PC-9 (cell line): Measurements from ENCODE around the gene NLGN4X. TPM values are rescaled to one million over a fixed set of nuclear protein-coding genes. Genes with fewer than 3 reads are reported as not detected.
A peak's percentile ranks its signal among the peaks of the same experiment; 100 is the strongest.

ENCODE experiments used
- BruUV-seq: library from RNA; stranded (reverse); fragments of 400-500 nt; replicated peaks from 2 replicates; lab custom pipeline; 2021; lab: Mats Ljungman, UMichigan
- CTCF ChIA-PET: fragments of 300-600 bp; sonication (Branson Sonifier 250); formaldehyde crosslinking; loops from one replicate; lab custom pipeline; 2022; ENCODE audit warnings: antibody characterized with exemption; lab: Charles Lee
- POLR2A ChIA-PET: fragments of 300-600 bp; sonication (Branson Sonifier 250); formaldehyde crosslinking; loops from one replicate; lab custom pipeline; 2022; ENCODE audit warnings: antibody characterized with exemption; ENCODE audit not compliant: unreplicated experiment; lab: Charles Lee
- DNase-seq, 2 experiments: peaks; one replicate each; pipeline versions ENCODE4 v3.0.0 to v3.0.0-alpha.2; 2015 to 2022; ENCODE audit warnings: mixed read lengths in 1 of 2
- H2AFZ ChIP-seq: fragments of 200-600 bp; sonication (generic); 2 replicates; pipeline ENCODE4 v1.8.1; 2017; ENCODE audit warnings: antibody characterized with exemption
- H3F3A ChIP-seq: fragments of 200-600 bp; sonication (generic); 2 replicates; pipeline ENCODE4 v1.8.1; 2017; ENCODE audit warnings: antibody characterized with exemption, mild to moderate bottlenecking, low read depth; ENCODE audit not compliant: insufficient read depth
- H3K27ac ChIP-seq: fragments of 200-600 bp; sonication (generic); 2 replicates; pipeline ENCODE4 v1.6.1; 2016; ENCODE audit warnings: mixed run types
- H3K27me3 ChIP-seq: fragments of 200-600 bp; sonication (generic); 2 replicates; pipeline ENCODE4 v1.6.1; 2016; ENCODE audit warnings: low read depth, mixed run types; ENCODE audit not compliant: insufficient read depth
- H3K36me3 ChIP-seq: fragments of 200-600 bp; sonication (generic); 2 replicates; pipeline ENCODE4 v1.6.1; 2016; ENCODE audit warnings: low read depth, mixed run types
- H3K4me1 ChIP-seq: fragments of 200-600 bp; sonication (generic); replicated peaks from 2 replicates; pipeline ENCODE4 v1.6.1; 2016; ENCODE audit warnings: mixed run types; ENCODE audit not compliant: insufficient read depth
- H3K4me2 ChIP-seq: fragments of 200-600 bp; sonication (generic); 2 replicates; pipeline ENCODE4 v1.6.1; 2017; ENCODE audit warnings: mixed run types
- H3K4me3 ChIP-seq: fragments of 200-600 bp; sonication (generic); 2 replicates; pipeline ENCODE4 v1.6.1; 2016; ENCODE audit warnings: mixed run types
- H3K79me2 ChIP-seq: fragments of 200-600 bp; sonication (generic); 2 replicates; pipeline ENCODE4 v1.6.1; 2017; ENCODE audit warnings: low read depth, mixed run types
- H3K9me2 ChIP-seq: fragments of 200-600 bp; sonication (generic); 2 replicates; pipeline ENCODE4 v1.8.1; 2017; ENCODE audit warnings: mild to moderate bottlenecking; ENCODE audit not compliant: insufficient read depth
- H3K9me3 ChIP-seq: fragments of 200-600 bp; sonication (generic); 2 replicates; pipeline ENCODE4 v1.8.1; 2016; ENCODE audit warnings: low read depth; ENCODE audit not compliant: insufficient read depth
- H4K20me1 ChIP-seq: fragments of 200-600 bp; sonication (generic); 2 replicates; pipeline ENCODE4 v1.8.1; 2017; ENCODE audit not compliant: insufficient read depth
- EZH2 ChIP-seq: fragments of 200-600 bp; sonication (generic); IDR thresholded peaks from 2 replicates; pipeline ENCODE4 v1.8.0; 2017; ENCODE audit warnings: antibody characterized with exemption, low read depth
- intact Hi-C: fragments of 100-400 bp; cut with micrococcal nuclease; formaldehyde crosslinking; loops from one replicate; pipeline ENCODE4 v1.10.0; 2022; ENCODE audit not compliant: unreplicated experiment
- total RNA-seq: library from RNA; stranded (reverse); gene quantifications from 2 replicates; pipeline ENCODE4 v1.2.3, GENCODE V29; 2021
- TF ChIP-seq, protein P1 (sequence below): fragments of 200-600 bp; sonication (generic); conservative IDR thresholded peaks from 2 replicates; pipeline ENCODE4 v1.6.1; 2017; ENCODE audit warnings: mixed run types, antibody characterized with exemption, mild to moderate bottlenecking, moderate library complexity

NLGN4X gene
- total RNA-seq, 1 experiment from 2014 or later: 0.31 TPM

DNA sequence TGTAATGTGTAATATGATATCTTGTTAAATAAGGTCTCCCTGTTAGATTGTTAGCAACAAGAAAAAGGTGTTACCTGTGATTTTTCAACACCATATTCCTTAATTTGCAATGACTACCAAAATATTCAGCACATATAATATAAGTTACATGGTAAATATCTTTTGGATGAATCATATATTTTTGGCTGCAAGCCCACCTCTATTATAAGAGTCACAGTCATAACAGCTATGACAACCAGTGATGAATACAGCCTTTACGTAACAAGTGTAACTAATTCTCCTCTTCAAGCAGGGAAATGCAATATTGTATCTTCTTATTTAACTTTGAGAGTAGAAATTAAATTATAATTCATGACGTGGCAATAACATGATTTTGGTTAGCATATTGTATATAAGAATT, 187.0 kb downstream of the NLGN4X start:
- Histone ChIP-seq H3K79me2 (no peaks in the 10 kb centered on the region), H3K27me3 (no peaks in the 10 kb centered on the region), H3K36me3 (no peaks in the 10 kb centered on the region), H3K27ac (no peak overlapping the region), H3K4me3 (no peak overlapping the region), H2AFZ (no peak overlapping the region), H3K9me3 (no peaks in the 10 kb centered on the region; the same call in 1 of the 2 replicates), H3F3A (no peaks in the 10 kb centered on the region), H3K4me2 (0 out of 2 replicates have a peak overlapping the region, but pooled peaks have one; percentile 14), H3K9me2 (no peaks in the 10 kb centered on the region), H3K4me1 (0 out of 2 replicates have a peak, but pooled peaks cover 6% of the 10 kb centered on the region), H4K20me1 (no peaks in the 10 kb centered on the region)
- ChIA-PET POLR2A (no interaction called here), CTCF (no interaction called here)
- DNase-seq: peak in 1 of 2 experiments; percentile 64
- TF ChIP-seq, protein P1, sequence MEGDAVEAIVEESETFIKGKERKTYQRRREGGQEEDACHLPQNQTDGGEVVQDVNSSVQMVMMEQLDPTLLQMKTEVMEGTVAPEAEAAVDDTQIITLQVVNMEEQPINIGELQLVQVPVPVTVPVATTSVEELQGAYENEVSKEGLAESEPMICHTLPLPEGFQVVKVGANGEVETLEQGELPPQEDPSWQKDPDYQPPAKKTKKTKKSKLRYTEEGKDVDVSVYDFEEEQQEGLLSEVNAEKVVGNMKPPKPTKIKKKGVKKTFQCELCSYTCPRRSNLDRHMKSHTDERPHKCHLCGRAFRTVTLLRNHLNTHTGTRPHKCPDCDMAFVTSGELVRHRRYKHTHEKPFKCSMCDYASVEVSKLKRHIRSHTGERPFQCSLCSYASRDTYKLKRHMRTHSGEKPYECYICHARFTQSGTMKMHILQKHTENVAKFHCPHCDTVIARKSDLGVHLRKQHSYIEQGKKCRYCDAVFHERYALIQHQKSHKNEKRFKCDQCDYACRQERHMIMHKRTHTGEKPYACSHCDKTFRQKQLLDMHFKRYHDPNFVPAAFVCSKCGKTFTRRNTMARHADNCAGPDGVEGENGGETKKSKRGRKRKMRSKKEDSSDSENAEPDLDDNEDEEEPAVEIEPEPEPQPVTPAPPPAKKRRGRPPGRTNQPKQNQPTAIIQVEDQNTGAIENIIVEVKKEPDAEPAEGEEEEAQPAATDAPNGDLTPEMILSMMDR: no peak
- no peak for TF ChIP-seq EZH2
- intact Hi-C loops: no loop called here
- BruUV-seq: no TSS peak

DNA sequence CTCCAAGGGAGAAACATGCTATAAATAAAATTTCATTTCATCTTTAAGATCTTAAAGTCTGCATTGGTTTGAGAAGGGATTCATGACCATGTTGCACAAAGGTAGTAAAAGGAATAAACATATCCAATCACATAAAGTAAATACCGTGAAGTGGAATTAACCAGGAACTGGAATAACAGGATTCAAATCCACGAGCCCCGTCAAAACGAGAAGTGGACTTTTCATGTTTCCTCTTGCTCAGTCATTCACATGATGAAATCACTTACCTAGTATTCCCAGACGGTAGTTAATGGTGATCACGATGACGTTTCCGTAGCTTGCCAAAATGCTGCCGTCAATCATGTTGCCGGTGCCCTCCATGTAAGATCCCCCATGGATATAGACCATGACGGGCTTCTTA, 199.7 kb downstream of the NLGN4X start:
- Histone ChIP-seq H4K20me1 (no peaks in the 10 kb centered on the region), H3K79me2 (no peaks in the 10 kb centered on the region), H3K27me3 (no peaks in the 10 kb centered on the region), H3F3A (no peaks in the 10 kb centered on the region), H3K4me2 (no peak overlapping the region), H3K27ac (no peak overlapping the region), H3K9me2 (no peaks in the 10 kb centered on the region), H3K36me3 (no peaks in the 10 kb centered on the region), H2AFZ (no peak overlapping the region), H3K4me3 (no peak overlapping the region), H3K4me1 (0 out of 2 replicates have a peak, but pooled peaks cover 3% of the 10 kb centered on the region), H3K9me3 (no peaks in the 10 kb centered on the region; the same call in 1 of the 2 replicates)
- POLR2A ChIA-PET: interaction anchor here (0.6 kb wide), 1 partner anchor 1461 kb away, joined by 4 read pairs; no protein-coding TSS in a partner anchor
- BruUV-seq: no TSS peak
- CTCF ChIA-PET: no interaction called here
- no peak for DNase-seq
- intact Hi-C loops: no loop called here
- TF ChIP-seq, protein P1: no peak
- no peak for TF ChIP-seq EZH2

DNA sequence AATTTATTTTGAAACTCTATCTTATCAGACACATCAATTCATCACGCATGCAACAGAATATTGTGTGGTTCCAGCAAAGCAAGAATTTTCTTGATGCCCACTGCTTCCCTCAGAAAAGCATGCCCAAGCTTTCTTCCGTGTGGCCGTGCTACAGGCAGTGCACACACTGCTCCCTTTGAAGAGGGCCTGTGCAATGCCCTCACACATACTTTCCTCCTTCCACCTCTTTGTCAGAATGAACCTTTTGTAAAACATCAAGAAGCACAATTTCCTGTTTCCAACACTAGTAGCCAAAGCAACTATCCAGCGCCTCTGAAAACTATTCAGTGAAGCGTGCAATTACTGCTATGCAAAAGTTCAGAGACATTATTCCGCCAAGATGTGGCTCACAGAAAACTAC, 201.7 kb downstream of the NLGN4X start:
- intact Hi-C loops: no loop called here
- POLR2A ChIA-PET: no interaction called here
- CTCF ChIA-PET: no interaction called here
- Histone ChIP-seq H3K9me3 (peaks cover under 1% of the 10 kb centered on the region; the same call in 1 of the 2 replicates), H3F3A (no peaks in the 10 kb centered on the region), H3K4me1 (0 out of 2 replicates have a peak, but pooled peaks cover 10% of the 10 kb centered on the region), H3K79me2 (no peaks in the 10 kb centered on the region), H4K20me1 (no peaks in the 10 kb centered on the region), H3K4me2 (no peak overlapping the region), H3K9me2 (no peaks in the 10 kb centered on the region), H2AFZ (no peak overlapping the region), H3K27ac (no peak overlapping the region), H3K36me3 (no peaks in the 10 kb centered on the region), H3K27me3 (no peaks in the 10 kb centered on the region), H3K4me3 (no peak overlapping the region)
- DNase-seq: no peak
- TF ChIP-seq, protein P1: no peak
- no peak for TF ChIP-seq EZH2
- BruUV-seq: no TSS peak
